GM19372 (cell line): ENCODE results near the gene ADAMTS9.

ENCODE experiments used
- ATAC-seq: cut with Tn5 transposase; IDR thresholded peaks from one replicate; pipeline ENCODE4 v1.9.1; 2021; ENCODE audit warnings: mild to moderate bottlenecking, low read depth, moderate library complexity; ENCODE audit not compliant: unreplicated experiment

Gene ADAMTS9

GRCh38 chr3:64654013-64654412, 33.8 kb downstream of the ADAMTS9 start:
- no peak for ATAC-seq

- no peak for ATAC-seq
Measured at GRCh38 chr3:64653101-64653500, 34.7 kb downstream of the ADAMTS9 start.

- no peak for ATAC-seq
Measured at GRCh38 chr3:64651741-64652241, 36.0 kb downstream of the ADAMTS9 start.

- no peak for ATAC-seq
Measured at GRCh38 chr3:64651303-64651702, 36.5 kb downstream of the ADAMTS9 start.

DNA sequence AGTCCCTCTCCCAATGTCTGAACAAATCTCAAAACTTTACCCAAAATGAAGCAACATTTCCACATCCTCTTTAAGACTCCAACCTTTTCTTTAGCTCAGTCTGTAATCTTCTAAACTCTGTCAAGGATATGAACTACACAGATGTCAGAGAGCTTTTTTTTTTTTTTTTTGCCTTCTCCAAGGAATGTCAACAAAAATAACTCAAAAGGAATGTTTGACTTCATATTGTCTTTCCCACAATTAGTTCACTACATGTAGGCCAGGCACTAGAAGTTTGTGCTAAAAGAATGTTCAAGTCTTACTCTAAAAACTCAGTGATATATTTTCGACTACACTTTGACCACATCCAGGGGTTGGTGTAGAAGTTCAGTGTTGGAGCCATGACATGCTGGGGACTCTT, 37.1 kb downstream of the ADAMTS9 start:
- ATAC-seq = no peak

DNA sequence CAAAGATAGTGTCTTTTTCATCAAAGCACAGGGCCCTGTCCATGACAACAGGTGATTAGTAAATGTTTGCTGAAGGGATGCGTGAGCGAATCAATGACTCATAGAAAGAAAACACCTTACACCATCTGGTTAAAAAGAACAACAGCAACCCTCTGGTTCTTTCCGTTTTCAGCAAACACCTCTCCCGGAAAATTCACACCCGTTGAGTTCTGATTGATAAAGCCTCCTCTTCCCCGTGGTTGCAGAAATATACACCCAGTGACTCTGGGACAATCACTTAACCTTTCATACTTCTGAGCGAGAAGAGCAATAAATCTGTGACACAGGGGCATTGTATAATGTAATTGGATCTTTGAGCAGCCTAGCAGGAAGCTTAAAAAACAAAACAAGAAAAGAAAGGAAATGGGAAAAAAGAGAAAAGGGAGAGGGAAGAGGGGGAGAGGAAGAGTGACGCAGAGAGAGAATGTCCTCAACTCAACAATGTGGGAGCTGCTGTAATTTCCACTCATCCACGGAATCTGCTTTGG, 37.6 kb downstream of the ADAMTS9 start:
- no peak for ATAC-seq

- no peak for ATAC-seq
Measured at GRCh38 chr3:64648927-64649906, 38.6 kb downstream of the ADAMTS9 start.

- ATAC-seq = no peak
Measured at GRCh38 chr3:64647825-64648224, 40.0 kb downstream of the ADAMTS9 start.

- ATAC-seq = no peak
Measured at GRCh38 chr3:64645243-64645642, 42.6 kb downstream of the ADAMTS9 start.

- ATAC-seq = no peak
Measured at GRCh38 chr3:64644483-64644882, 43.3 kb downstream of the ADAMTS9 start.

DNA sequence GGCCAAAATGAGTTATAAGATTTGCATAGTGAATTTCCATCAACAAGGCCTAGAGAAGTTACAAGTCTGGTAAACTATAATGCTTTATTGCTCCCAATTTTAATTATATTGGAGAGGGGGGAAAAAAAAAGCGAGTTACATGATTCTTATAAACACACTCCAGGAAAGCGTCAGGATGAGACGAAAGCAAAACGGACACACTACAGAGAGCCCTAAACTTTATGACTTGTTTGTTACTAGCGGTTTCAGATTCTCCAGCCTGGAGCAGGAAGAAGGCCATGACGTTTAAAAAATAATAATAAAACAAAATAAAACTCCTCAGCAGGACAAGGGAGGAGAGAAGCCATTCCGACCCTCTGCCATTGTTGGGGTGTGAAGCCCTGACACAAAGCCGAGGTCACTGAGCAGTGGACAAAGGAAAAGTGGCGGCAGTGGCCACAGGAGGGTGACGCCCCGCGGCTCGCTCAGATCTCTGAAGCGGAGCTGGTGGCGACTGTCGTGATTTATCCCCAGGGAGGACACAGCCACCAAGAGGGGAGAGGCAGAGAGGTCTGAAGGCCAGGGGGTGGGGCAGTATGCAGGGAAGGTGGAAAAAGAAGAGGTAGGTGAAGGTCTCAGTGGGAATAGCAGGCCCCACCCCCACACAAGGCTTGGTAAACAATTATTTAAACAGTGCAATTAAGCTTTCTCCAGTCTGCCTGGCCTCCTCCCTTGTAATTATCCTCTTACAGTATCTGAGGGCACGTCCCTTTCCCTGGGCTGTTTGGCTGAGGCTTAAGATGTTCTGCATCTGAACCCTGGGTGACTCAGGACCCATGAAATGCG, 45.3 kb downstream of the ADAMTS9 start:
- ATAC-seq = no peak

DNA sequence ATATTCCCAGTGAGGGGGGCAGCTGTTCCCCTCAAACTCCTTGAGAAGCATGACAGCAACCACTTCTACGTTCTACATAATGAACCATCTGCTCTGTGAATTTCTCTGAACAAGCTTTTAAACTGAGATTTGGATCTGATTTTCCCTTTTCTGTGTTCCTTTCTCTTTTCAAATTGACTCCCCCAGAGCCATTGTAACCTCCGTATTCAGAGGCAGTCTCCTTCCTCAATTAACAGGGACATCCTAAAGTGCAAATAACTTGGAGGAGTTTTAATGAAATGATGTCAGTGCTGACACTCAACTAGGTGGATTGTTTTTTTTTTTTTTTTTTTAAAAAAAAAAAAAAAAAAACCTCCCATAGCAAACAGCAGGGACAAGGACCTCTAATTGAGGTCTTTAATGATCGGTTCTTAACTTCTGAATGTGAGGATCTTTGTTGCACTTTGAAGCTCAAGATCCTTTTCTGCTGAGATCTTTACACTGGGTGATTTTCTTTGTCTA, 48.8 kb downstream of the ADAMTS9 start:
- no peak for ATAC-seq

DNA sequence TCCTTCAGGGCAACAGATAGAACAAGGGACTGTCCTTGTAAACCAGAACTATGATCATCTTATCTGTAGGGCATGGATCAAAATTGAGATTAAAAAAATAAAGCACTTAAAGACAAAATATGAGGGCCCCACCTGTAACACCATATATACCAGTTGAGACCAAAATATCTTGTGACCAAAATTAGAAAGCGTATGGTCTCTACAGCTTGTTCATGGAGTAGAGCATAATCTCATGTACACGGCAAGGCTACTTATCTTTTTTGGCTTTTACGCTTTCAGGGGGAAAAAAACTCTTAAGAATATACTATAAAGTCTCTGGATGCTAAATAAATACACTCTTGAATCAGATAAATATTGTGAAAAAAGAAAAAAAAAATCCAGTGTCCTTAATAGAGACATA, 49.3 kb downstream of the ADAMTS9 start:
- ATAC-seq = no peak

DNA sequence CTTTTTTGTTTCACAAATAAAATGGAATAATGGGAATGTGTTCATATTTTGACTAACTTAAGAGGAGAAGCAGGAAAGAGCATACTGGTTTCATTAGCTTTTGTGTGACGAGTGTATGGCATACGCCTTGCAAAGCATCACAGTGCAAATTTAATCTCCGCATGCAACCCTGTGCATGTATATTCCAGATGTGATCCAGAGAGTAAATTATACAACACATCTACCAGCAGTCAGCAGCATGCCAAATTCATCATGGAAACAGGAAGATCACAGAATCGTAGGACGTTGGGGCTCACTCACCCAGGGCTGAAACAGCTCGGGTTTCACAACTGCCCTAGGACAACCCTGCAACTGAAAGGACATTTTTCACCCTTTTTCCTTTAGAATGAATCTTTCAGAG, 53.4 kb downstream of the ADAMTS9 start:
- no peak for ATAC-seq

DNA sequence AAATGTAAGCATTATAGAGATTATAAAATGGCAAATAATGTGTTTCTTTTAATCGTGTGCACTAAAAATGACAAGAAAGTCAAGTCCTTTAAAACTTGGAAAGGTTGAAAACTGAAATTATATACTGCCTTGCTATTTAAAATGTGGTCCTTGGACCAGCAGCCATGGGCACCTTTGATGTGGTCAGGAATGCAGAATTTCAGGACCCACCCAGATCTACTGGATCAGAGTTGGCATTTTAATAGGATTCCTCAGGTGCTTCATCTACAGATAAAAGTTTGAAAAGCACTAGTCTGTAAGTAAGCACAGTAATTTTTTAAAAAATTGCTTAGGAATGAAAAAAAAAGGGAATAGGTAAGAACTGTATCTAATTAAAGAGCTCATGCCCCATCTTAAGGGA, 55.8 kb downstream of the ADAMTS9 start:
- ATAC-seq = no peak

DNA sequence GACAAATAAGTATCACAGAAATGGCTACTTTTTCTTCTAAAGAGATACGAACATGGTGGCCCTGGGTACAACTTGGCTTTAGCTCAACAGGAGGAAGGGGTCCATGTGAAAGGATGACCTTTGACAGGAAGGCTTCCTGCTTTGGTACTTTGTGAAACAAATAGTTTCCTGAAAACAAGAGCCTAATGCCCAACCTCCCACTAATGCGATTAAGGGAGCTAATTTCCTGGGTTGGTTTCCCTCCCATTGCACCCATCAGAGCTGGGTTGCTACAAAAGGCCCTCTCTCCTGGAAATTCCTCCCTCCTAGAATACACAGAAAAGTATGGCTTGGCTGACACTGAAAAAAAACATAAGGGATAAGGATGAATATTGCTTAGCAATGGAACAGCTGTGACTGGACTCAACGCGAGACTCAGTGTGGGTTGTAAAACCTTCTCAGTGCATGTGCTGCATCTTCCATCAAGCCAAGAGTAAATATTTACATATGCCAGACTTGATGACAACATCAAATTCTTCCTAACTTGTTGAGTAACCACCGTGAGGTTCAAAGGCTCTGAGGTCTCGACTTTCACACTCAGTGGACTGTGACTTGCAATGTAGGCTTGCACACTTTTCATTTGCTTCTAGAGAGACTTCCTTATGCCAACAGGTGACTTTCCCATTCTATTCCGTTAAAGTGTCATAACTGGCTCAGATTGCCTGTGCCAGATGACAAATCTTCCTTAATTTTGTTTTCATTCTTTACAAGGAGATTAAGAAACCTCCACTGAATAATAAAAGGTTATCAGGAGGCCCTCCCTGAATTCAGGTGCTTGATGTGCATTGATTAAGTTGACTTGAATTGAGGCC, 60.1 kb downstream of the ADAMTS9 start:
- ATAC-seq = no peak

DNA sequence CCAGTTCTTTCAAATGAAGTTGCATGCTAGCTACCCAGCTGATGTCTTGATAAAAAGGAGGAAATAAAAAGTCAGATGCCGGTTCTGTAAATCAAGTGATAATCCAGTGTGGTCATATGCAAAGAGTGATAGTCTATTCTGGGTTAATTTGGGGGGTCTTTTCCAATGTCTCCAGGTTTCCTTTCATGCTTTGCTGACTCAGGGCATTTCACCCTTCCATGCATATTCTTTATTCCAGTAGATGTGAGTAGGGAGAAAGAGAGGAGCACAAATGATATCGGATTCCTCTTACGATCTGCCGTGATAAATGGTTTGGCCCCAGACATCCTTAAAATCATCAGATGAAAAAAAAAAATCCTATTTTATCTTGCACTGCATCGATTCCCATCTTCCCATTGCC, 60.8 kb downstream of the ADAMTS9 start:
- no peak for ATAC-seq

DNA sequence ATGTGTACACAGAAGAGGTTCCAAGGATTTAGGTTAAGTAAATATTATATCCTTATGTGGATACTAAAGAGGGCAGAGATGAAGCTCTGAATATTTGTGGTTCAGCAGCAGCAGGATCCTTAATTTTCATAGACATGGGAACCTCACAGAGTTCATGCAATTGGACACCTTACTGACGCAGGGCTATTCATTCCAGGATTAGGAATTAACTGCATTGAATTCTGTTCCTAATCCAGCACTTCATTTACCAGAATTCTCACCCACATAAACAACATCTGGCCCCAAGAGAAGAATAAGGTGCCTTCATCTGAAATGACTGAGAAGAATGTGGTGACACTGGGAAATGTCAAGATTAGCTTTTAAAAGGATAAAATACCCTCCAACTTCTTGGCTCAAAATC, 62.4 kb downstream of the ADAMTS9 start:
- ATAC-seq = no peak

DNA sequence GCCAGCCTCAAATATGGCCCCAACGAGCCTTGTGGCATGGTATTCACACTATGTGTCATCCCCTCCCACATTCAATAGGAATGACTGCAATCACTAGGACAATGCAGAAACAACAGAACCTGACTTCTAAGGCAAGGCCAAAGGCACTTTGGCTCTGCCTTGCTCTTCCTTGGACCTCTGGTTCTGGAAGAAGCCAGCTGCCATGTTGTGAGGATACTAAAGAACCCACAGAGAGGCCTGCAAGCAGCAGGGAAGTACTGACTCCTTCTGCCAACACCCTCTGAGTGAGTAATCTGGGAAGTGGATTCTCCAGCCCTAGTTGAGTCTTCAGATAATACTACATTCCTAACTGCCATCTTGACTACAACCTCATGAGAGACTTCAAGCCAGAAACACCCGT, 64.7 kb downstream of the ADAMTS9 start:
- no peak for ATAC-seq
